ENCODE measurements around the gene AKTIP.

AKTIP gene

DNA sequence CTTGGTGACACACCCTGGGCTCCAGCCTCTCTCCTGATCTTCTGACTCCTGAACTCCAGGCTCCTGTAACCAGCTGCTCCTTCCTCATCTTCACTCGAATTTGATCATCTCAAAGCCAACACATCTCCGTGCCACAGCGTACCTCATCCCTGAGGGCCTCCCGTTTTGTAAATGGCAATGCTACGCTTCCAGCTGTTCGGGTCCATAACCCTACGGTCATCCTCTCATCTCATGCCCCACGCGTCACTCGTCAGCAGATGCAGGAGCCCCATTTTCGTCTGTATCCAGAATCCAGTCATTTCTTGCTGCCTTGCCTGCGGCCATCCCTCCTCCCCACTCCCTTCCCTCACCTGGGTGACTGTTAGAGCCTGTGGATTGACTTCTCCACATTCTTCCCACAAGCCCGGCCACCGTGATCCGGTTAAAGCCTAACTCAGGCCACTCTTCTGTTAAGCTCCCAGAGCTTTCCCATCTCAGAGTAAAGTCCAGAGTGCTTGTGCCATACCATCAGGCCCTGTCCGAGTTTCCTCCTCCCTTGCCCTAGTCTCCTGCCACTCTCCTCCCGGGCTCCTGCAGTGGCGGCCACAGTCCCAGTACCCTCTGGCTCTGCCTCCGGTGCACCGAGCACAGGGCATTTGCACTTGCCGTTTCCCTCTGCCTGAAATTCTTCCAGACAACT lies 20.3 kb upstream of the AKTIP start:
- Histone ChIP-seq H3K4me1 (ENCODE audit: insufficient read depth, poor library complexity, severe bottlenecking) (no peaks in the 10 kb centered on the region), H3K27ac (ENCODE audit: poor library complexity, severe bottlenecking) (no peak overlapping the region), H3K4me3 (ENCODE audit: severe bottlenecking) (no peak overlapping the region), H3K9me3 (ENCODE audit: severe bottlenecking) (no peaks in the 10 kb centered on the region), H3K27me3 (ENCODE audit: insufficient read depth, poor library complexity, severe bottlenecking) (no peaks in the 10 kb centered on the region), H3K36me3 (ENCODE audit: low read depth) (no peaks in the 10 kb centered on the region)
- ATAC-seq (ENCODE audit: low read depth) = no peak
- TF ChIP-seq, protein P1, sequence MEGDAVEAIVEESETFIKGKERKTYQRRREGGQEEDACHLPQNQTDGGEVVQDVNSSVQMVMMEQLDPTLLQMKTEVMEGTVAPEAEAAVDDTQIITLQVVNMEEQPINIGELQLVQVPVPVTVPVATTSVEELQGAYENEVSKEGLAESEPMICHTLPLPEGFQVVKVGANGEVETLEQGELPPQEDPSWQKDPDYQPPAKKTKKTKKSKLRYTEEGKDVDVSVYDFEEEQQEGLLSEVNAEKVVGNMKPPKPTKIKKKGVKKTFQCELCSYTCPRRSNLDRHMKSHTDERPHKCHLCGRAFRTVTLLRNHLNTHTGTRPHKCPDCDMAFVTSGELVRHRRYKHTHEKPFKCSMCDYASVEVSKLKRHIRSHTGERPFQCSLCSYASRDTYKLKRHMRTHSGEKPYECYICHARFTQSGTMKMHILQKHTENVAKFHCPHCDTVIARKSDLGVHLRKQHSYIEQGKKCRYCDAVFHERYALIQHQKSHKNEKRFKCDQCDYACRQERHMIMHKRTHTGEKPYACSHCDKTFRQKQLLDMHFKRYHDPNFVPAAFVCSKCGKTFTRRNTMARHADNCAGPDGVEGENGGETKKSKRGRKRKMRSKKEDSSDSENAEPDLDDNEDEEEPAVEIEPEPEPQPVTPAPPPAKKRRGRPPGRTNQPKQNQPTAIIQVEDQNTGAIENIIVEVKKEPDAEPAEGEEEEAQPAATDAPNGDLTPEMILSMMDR (IDR thresholded peaks at IDR 0.05; ENCODE audit: poor library complexity, severe bottlenecking) = no peak
- DNase-seq (ENCODE audit: low spot score) = no peak

DNA sequence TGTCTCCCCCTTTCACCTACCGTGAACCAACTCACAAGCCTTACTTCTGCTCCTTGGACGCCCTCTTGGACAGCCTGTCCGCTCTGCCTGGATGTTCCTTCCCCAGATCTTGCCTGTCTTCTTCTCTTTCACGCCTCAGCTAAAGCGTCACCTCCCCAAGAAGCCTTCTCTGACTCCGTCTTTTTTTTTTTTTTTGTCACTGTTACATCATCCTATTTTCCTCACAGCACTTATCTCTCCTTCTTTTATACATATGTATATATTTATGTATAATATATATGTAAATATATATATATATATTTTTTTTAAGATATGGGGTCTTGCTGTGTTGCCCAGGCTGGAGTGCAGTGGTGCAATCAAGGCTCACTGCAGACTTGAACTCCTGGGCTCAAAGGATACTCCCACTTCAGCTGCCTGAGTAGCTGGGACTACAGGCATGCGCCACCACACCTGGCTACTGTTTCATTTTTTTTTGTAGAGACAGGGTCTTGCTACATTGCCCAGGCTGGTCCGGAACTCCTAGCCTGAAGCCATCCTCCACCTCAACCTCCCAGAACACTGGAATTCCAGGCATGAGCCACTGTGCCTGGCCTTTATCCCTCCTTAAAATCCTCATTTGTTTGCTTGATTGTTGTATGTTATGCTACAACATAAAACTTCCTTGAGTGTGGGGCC lies 16.5 kb upstream of the AKTIP start:
- H3K9me3 ChIP-seq (ENCODE audit: severe bottlenecking) = no peaks in the 10 kb centered on the region
- H3K27ac ChIP-seq (ENCODE audit: poor library complexity, severe bottlenecking) = no peak overlapping the region
- H3K27me3 ChIP-seq (ENCODE audit: insufficient read depth, poor library complexity, severe bottlenecking) = no peaks in the 10 kb centered on the region
- ATAC-seq (ENCODE audit: low read depth) (no peak), DNase-seq (ENCODE audit: low spot score) (no peak)
- no peaks in the 10 kb centered on the region for H3K4me1 ChIP-seq (ENCODE audit: insufficient read depth, poor library complexity, severe bottlenecking)
- H3K4me3 ChIP-seq (ENCODE audit: severe bottlenecking) = no peak overlapping the region
- H3K36me3 ChIP-seq (ENCODE audit: low read depth) = no peaks in the 10 kb centered on the region
- TF ChIP-seq, protein P1 (IDR thresholded peaks at IDR 0.05; ENCODE audit: poor library complexity, severe bottlenecking) = no peak

GRCh38 chr16:53518550-53519416 lies 15.8 kb upstream of the AKTIP start:
- DNase-seq (ENCODE audit: low spot score) (no peak), ATAC-seq (ENCODE audit: low read depth) (peak; percentile 12; the same call in 1 of the 3 replicates)
- TF ChIP-seq, protein P1 (IDR thresholded peaks at IDR 0.05; ENCODE audit: poor library complexity, severe bottlenecking) = no peak
- Histone ChIP-seq H3K9me3 (ENCODE audit: severe bottlenecking) (no peaks in the 10 kb centered on the region), H3K4me1 (ENCODE audit: insufficient read depth, poor library complexity, severe bottlenecking) (no peaks in the 10 kb centered on the region), H3K27ac (ENCODE audit: poor library complexity, severe bottlenecking) (no peak overlapping the region), H3K4me3 (ENCODE audit: severe bottlenecking) (no peak overlapping the region), H3K27me3 (ENCODE audit: insufficient read depth, poor library complexity, severe bottlenecking) (no peaks in the 10 kb centered on the region), H3K36me3 (ENCODE audit: low read depth) (no peaks in the 10 kb centered on the region)

DNA sequence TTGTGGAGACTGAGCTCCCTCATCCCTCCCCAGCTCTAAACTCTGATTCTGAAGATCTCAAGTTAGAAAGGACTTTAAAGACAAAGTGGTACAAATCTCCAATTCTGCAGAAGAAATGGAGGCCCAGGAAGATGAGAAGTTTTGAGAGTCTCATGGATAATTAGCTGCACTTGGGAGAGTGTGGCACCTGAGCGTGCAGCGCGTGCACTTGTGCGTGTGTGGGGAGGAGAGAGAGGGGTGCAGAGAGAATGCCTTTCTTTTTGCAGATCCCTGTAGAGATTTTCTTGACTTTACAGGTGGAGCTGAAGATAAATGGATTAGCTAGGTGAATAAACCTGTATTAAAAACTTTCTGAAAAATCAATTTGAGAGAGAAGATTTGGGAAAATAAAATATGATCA lies 14.8 kb upstream of the AKTIP start:
- Histone ChIP-seq H3K27ac (ENCODE audit: poor library complexity, severe bottlenecking) (no peak overlapping the region), H3K9me3 (ENCODE audit: severe bottlenecking) (no peaks in the 10 kb centered on the region), H3K36me3 (ENCODE audit: low read depth) (no peaks in the 10 kb centered on the region), H3K27me3 (ENCODE audit: insufficient read depth, poor library complexity, severe bottlenecking) (no peaks in the 10 kb centered on the region), H3K4me3 (ENCODE audit: severe bottlenecking) (no peak overlapping the region), H3K4me1 (ENCODE audit: insufficient read depth, poor library complexity, severe bottlenecking) (no peaks in the 10 kb centered on the region)
- TF ChIP-seq, protein P1 (IDR thresholded peaks at IDR 0.05; ENCODE audit: poor library complexity, severe bottlenecking) = no peak
- DNase-seq (ENCODE audit: low spot score) (no peak), ATAC-seq (ENCODE audit: low read depth) (no peak)
